GM19372 (cell line): ENCODE data around the gene DMKN.
"Not testable (repeated sequence)": the region's sequence is repeated elsewhere in the genome, so short reads cannot be mapped to it uniquely, and the experiment has no call there.

ENCODE experiments used
- ATAC-seq: cut with Tn5 transposase; IDR thresholded peaks from one replicate; pipeline ENCODE4 v1.9.1; 2021; ENCODE audit warnings: mild to moderate bottlenecking, low read depth, moderate library complexity; ENCODE audit not compliant: unreplicated experiment

DMKN gene

DNA sequence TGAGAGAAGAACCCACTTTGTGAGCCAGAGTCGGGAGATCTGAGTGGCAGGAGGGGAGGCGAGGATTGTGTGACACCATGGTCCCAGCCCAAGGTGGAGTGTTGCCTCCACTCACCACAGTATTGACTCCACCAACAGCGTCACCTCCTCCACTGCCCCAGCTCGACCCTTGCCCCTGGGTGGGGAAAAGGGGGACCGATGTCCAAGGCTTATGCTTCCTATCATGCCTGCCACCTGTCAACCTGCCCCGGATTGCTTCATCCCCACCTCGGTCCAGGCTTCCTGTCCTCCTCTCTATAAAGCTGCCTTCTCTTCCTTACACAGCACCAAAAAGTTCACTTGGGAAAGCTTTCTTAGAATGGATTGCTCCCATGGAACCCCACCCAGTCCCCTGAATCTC is 7.4 kb downstream of the DMKN start:
- no peak for ATAC-seq

DNA sequence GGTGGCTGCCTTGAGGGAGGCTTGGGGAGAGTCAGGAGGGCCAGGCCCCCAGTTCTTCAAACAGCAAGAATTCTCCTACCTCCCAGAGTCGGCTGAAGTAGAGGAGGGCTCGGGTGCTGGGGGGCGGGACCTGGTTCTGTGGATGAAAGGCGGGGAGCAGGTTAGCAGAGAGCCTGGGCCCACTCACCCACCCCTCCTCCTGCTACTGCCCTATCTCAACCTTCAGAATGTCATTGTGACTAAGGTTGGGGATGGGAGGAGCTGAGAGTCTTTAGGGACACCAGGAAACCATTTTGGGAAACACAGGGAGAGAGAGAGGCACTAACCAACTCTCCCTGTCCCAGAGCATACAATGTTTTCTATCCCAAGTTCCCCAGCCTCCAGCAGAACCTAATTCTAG is 10.7 kb downstream of the DMKN start:
- ATAC-seq, result no peak

DNA sequence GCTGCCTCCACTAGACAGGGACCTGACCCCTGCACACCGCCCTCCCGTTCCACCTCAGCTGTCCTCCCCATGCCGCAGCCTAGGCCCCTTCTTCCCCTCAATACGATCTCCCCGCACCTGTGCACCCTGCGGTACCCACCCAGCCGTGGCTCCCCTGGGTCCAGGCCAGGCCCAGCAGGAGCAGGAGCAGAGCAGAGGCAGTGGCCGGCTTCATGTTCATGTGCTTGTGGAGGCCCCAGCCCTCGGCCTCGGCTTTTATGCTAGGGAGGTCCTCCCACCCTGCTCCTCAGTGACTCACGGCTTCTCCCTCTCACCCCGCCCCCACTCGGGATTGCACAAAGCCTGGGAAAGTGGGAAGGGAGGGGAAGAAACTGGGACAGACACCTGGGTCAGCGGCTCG is 11.8 kb downstream of the DMKN start:
- ATAC-seq, result no peak

DNA sequence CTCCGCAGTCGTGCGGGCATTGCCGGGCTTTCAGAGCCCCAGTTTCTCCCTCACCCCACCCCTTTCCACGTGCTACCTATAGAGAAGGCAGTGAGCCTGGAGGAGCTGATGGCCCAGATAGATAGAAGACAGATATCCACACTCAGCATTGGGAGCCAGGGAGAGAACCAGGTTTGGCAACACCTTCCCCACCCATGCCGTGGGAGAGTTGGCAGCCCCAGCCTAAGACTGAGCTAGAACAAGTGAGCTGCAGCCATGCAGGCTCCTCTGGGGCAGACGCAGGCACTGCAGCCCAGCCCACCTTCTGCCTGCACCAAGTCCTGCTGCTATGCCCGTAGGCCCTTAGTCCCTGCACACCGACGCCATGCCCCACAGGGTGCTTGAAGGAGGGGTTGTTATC is 12.8 kb downstream of the DMKN start:
- ATAC-seq, result no peak

DNA sequence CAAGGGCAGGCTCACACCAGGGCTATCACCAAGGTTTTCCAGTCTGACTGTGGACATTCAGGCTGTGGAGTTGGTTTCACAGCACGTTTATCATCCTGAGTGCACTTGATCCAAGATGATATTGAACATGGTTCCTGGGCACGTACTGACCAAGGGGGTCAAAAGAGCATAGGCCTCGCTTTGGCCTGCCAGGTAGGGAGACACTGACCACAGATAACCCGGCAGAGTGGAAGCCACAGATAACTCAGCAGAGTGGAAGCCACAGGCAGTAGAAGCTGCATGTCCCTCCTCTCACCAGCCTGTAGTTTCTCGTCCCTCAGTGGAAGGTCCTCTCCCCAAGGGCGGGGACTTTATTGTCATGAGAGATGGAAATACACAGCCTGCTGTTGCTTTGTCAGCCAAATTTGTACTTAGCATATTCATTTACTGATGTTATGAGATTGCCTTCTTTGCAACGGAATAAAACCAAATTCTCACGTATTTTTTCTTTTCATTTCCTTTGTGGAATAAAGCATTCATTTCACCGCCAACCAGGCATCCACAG is 14.4 kb downstream of the DMKN start:
- ATAC-seq, result no peak

DNA sequence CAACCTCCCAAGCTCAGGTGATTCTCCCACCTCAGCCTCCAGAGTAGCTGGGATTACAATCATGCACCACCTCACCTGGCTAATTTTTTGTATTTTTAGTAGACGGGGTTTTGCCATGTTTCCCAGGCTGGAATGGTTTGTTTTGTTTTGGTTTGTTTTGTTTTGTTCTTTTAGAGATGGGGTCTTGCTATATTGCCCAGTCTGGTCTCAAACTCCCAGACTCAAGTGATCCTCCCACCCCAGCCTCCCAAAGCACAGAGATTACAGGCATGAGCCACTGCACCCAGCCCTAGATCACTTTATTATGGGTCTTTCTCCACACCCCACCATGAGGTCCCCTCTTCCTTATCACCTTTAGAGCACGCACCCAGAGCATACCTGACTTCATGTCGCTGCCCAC is 15.2 kb downstream of the DMKN start:
- ATAC-seq, result no peak

DNA sequence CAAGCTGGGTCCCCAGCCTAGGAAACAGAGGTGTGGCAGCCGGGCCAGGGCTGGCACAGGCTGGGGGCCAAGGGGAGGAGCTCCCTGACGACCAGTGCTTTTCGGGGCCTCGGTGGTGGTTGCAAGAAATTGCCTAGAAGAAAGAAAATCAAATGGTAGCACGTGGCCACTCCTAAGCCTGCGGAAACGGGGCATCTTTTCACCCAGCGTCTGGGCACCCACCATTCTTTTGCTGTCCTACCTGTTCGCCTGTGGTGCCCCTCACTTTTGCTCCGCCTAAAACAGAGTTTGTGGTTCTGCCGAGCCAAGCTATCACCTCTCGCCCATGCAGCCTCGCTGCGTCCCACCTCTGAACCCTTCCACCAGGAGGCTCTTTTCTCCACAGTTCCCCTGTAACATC is 16.0 kb downstream of the DMKN start:
- ATAC-seq, result no peak

DNA sequence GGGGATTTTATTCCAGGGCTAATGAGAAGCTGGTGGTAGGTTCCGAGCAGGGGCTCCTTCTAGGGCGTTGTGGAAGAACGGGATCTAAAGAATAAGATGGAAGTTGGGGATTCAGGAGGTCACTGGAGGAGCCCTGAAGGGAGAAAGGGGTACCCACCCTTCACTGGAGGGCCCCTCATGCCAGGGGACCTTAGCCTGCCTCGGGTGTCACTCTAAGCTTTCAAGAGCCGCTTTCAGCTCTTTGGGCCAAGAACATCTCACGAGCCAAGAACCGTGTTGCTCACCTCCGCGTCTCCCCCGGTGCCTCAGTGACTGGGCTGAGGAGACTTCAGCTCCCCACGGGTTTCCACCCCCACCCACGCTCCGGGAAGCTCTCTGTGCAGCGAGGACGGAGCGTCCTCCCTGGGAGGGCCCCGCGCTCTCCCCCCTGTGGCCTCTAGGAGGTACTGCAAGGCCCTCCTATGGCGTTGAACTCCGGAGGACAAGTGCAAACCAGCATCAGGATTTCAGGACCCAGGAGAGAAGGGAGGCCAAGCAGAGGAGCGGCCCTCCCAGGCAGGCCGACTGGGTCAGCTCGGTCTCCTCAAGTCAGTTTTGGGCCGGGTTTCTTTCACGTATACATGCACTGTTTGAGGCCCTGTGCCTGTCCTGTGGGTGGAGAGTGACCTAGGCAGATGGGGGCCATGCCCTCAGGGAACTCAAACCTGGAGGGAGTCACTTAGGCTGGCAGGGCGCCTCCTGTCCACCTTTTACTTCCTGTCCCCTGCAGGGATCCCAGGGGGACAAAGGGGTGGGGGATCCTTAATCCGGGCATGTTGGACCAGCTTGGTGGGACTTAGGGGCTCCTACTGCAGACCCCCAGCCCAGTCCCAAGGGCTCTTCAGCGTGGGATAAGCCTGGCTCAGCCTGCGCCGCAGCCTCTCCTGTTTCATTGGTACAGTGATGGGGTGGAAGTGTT is 18.1 kb downstream of the DMKN start:
- ATAC-seq, result no peak

DNA sequence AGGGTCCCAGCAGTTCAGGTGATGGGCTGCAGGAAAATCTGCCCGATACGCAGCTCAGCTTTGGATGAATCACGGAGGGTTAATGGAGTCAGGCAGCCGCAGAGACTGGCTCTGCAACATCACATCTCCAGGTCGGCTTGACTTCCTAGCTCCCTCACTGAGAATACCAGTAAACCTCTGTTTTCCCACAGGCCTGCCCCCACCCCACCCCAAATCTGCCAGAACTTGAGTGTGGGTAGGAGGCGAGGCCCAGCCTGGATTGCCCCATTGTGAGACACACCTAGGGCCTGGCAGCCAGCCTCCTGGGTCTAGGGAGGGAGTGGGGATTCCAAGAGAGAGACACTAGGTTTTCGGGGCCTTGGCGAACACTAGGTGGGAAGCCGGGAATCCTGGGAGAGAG is 19.5 kb downstream of the DMKN start:
- no peak for ATAC-seq

DNA sequence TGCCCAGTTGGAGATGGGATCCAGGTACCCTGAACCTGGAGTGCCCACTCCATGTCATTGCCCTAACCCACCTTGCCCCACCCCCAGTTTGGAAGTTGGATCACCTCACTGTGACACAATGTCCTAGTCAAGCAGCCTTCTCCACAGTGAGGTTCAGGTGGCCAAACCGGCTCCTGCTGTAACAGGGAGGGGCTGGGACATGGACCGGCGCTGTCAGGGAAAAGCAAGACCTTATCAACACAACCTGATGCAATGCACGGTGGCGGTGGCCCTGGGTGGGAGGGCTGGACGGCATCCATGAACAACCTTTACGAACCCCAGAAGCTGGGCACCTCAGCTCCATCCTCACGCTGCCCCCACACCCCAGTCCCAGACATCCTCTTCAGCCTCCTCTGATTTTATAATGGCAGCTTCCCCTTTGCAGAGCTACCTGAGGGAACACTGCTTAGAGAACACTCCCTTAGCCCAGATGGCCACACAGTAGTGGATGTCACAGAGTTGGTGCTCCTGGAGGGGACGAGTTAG is 21.6 kb downstream of the DMKN start:
- no peak for ATAC-seq

DNA sequence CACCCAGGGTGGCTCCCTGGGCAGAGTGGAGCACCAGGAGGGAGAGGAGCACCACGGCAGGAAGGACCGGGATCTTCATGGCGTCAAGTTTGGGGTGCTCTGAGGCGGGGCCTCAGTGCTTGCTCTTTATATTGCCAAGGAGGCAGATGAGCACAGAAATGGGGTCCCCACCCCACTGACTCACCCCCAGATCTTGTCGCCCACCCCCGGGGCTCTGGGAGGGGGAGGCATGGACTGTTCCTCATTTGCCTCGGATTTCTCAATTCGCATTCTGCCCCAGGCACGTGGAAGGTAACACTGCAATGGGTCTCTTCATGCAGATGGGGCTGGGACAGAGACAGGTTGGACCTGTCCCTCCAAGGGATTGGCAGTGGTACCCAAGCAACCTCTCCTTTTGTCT is 23.1 kb downstream of the DMKN start, which contains the start of gene KRTDAP:
Gene KRTDAP (minus strand): TSS at position 101 of the 400 bp plus-strand sequence. CDS start 22 bp downstream, at position 79.
- ATAC-seq, result no peak

DNA sequence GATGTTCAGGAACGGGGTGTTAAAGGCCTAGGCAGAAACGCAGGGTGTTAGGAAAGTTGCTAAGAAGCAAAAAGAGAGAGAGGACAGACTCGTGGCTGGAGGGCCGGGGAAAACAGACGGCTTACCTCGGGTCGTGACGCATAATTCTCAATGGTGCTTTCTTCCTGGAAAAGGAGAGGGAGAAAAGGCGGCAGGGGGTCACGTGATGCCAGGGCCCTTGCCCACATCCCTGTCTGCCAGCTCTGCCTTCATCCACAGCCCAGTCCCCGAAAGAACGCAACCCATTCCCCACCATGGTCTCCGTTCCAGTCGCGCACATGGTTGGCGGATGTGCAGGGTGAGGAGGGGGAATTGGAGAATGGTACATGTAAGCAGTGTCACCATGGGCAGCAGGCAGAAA is 24.8 kb downstream of the DMKN start:
- no peak for ATAC-seq

DNA sequence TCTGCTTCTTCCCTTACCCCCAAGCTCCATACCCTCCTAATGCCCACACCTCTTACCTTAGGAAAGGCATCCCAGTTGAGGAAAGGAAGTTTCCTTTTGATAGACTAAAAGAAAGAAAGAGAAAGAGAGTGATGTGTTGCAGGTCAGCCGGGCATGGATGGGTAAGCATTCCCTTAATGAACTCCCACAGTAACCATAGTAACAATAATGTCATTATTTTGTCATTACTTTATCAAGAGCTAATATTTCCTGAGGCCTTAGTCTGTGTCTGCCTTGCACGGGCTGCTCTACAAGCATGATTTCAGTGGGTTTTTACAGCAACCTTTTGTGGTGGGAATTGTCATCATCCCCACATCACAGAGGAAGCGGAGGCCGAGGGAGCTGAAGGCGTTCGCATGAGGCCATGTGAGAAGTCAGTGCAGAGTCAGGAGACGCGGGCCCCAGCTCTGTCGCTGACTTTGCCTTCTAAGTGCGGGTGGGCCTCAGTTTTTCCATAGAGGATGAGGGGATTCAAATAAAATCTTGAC is 25.7 kb downstream of the DMKN start:
- ATAC-seq, result no peak

DNA sequence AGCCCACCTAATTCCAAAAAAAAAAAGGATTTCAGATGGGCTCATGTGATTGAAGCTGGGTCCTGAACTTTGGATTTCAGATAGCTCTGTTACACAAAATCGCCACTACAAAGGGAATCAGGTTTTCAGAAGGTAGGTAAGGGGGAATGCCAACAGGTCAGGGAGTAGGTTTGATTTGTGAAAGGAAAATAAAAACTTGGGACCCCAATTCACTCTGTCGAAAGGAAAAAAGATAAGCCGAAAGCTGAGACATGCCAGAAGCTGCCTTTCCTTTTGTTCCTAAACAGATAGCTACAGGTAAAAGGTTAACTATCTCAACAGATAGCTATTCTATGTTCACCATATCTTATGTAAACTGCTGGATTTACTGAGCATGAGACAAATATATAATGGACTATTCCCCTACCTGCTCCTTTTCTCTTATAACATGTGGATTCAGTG is 27.2 kb downstream of the DMKN start:
- no peak for ATAC-seq

DNA sequence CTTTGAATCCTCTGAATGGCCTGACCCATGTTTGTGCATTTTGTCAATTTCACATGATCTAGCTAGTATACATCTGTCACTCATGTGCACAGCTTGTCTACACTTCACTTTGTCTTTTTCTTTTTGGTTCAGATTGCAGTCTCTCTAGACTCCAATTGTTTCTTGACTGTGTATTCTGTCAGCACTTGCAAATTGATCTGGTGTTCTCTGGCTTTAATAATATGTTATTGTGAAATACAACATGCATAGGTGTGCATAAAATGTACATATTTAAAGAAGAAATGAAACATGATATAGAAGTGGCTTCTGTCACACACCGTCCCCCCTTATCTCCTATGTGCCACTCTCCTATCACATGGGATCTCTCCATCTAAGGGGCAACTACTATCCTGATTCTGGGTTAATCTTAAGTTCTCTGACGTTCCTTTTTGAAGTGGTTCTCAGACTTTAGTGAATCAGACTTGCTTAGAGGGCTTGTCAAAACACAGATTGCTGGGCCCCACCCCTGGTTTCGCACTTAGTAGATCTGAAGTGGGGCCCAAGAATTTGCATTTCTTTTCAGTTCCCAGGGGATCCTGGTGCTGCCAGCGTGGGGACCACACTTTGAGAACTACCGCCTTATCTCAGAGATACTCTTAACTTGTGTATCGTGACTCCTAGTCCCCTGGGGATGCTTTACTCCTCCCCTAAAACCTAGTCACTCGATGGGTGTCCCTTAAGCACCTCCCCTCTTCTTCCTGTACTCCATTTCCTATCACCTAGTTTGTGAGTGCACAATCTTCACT is 29.0 kb downstream of the DMKN start:
- ATAC-seq, result peak; percentile 79

DNA sequence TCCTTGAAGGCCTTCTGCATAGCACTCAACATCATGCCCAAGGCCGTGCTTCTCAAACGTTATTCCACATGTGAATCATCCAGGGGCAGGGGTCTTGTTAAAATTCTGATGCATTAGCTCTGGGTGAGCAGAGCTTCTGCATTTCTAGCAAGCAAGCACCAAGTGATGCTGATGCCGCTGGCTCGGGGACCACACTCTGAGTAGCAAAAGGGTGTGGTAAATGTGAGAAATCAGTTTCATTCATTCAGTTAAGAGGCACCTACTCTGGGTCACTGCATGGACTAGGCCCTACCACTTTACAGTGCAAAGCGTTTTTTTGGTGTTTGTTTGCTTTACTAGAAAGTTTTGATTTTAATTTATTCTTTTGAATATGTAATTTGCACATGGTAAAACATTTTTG is 30.4 kb downstream of the DMKN start:
- ATAC-seq, result no peak

DNA sequence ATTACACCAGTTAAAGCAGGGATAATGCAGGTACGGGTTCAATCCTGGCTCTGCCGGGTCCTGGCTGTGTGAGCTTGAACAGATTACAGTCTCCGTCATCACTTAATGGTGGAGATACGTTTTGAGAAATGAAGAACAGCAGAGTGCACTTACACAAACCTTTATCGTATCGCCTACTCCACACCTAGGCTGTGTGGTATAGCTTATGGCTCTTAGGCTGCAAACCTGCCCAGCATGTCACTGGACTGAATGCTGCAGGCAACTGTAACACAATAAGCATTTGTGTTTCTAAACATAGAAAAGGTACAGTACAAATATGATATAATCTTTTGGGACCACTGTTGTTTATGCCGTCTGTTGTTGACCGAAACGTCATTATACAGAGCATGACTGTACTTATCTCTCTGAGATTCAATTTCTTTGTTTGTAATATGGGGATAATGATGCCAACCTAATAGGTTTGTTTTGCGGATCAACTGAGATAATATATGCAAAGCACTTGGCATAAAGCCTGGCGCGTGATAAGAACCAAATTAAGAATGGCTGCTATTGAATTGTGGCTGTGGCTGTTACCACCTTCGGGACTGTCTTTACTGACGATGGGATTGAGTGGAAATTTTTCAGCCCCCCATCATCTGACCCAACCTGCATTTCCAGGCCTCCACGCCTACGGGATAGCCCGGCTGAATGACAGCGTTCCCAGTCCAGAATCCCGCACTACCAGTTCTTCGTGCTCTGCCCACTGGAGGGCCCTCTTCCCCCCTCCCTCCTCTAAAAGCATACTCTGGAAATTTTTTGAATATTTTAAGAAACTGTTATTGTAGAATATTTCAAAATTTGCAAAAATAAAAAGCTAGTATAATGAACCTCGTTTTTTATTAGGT is 34.4 kb downstream of the DMKN start:
- no peak for ATAC-seq

DNA sequence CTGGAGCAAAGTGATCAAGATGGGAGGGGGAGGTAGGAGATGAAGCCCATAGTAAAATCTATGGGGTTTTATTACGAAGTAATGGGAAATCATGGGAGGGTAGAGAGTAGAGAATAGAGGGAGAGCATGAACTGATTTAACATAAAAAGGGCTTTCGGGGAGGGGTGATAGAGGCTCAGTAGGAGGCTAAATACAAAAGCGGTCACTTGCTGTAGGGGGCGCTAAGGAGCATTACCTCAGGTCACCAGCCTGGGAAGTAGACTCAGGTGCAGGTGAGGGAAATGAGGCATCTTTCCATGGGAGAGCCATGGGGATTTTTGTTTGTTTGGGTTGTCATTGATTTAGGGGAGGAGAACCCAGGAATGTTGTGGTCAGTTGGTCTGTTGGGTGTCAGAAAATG is 37.3 kb downstream of the DMKN start:
- no peak for ATAC-seq

DNA sequence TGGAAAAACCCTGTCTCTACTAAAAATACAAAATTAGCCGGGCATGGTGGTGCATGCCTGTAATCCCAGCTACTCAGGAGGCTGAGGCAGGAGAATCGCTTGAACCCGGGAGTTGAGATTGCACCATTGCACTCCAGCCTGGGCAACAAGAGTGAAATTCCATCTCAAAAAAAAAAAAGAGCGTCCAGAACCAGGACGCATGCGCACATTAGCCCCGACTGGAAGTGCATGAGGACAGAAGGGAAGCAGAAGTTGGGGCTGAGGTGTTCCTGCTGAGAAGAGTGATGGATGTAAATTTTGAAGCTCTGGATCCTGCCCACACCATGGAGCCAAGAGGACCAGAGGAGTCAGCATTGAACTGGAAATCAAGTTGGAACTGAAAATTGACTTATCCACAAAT is 38.9 kb downstream of the DMKN start:
- ATAC-seq, result not testable (repeated sequence)

DNA sequence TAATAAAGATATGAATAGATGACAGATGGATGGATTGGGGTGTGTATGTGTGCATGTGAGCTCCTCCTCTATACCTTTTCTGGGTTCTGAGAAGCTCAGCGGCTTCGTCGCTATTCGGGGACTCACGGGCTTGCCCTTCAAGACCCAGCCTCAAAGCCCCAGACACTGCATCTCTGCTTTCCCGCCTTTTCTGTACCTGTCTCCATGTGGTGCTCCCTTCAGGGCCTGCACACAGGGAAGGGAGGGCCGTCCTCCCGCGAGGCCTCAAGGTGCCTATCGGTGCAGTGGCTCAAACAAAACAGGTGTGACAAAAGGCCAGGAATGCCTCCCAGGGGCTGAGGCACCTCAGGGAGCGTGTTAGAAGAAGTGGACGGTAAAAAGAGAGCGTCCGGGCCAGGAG is 39.3 kb downstream of the DMKN start:
- ATAC-seq, result no peak
